NCI-H128 (cell line): ENCODE measurements around the gene ST6GALNAC6.
"Not testable (repeated sequence)": the region's sequence is repeated elsewhere in the genome, so short reads cannot be mapped to it uniquely, and the experiment has no call there.

Source experiments
- DNase-seq: peaks from one replicate; lab custom pipeline; 2025; ENCODE audit not compliant: unreplicated experiment; lab: John Stamatoyannopoulos, UW

Gene ST6GALNAC6

DNA sequence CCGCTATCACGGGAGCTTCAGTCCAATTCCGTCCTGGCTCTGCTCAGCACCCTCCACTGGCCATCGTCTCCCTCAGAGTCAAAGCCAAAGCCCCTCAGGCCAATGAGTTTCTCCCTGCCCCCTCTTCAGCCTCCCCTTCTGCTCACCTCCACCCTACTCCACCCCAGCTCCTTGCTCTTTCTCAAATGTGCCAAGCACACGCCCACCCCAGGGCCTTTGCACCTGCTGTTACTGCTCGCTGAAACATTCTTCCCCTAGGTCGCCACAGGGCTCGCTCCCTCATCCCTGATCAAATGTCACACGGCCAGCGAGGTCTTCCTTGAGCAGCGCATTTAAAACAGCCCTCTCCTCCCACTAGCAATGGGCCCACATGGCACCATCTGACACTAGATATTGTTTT lies 38.6 kb downstream of the ST6GALNAC6 start:
- no peak for DNase-seq

DNA sequence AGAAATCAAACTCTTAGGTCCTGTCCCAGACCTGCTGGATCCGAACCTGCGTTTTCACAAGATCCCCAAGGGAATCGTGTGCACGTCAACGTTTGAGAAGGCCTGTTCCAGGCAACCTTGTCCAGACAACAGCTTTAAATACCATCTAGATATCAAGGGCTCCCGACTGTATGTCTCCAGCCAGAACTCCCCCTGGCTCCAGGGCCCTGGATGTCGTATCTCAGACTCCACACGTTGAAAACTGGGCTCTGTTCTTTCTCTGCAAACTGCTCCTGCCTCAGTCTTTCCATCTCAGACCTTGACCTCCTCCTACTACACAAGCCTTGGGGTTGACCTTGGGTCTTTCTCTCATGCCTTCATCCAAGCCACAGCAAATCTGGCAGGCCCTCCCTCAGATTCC lies 39.1 kb downstream of the ST6GALNAC6 start:
- no peak for DNase-seq

DNA sequence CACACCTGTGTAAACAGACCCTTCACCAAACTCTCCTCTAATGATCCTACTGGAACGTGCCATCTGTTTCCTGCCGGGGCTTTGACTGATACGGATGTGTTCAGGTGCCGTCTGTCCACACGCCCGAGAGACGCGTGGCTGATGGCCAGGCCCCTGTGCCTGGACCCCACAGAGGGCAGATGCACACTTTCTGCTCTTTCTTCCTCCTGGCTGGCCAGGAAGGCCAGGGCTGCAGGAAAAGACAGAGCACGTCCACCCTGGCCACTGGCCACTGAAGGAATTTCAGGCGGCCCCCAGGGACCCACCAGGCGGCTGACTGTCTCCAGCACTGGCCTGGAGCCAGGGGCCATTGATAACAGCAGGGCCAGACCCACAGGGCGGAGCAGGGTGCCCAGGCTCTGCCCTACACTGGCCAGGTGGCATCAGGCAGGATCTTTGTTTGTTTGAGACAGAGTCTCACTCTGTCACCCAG lies 41.3 kb downstream of the ST6GALNAC6 start:
- DNase-seq = no peak

DNA sequence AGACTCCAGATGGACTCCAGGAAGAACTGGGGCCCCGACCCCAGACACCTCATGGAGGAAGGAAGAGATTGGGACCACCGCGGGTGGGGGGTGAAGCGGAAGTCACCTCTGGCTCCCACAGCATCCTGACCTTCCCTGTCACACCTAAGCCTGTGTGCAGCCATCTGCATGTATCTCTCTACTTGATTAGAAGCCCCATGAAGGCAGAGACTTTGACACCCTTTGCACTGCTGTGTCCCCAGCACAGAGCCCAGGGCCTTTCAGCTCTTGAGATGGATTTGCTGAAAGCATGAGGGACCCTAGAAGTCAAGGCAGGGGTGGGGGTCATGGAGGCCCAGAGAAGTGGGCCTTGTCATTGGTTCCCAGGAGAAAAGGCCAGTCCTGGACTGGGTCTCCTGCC lies 42.1 kb downstream of the ST6GALNAC6 start:
- no peak for DNase-seq

DNA sequence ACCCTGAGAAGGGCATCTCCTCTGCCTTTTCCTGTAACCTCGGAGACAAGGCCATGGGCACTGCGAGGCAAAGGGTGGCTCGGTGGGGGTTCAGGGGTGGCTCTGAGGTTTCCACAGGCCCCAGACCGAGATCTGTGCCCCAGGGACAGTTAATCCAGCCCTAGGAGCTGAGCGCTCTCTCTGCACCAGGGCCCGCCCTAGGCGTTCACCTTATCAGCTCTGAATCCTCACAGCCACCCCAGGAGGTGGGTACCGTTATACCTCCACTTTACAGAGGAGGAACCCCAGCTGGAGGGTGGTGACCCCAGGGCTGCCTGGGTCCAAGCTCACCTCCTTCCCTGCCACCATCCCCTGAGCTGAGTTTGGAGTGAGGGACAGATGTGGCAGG lies 42.7 kb downstream of the ST6GALNAC6 start:
- DNase-seq = no peak

DNA sequence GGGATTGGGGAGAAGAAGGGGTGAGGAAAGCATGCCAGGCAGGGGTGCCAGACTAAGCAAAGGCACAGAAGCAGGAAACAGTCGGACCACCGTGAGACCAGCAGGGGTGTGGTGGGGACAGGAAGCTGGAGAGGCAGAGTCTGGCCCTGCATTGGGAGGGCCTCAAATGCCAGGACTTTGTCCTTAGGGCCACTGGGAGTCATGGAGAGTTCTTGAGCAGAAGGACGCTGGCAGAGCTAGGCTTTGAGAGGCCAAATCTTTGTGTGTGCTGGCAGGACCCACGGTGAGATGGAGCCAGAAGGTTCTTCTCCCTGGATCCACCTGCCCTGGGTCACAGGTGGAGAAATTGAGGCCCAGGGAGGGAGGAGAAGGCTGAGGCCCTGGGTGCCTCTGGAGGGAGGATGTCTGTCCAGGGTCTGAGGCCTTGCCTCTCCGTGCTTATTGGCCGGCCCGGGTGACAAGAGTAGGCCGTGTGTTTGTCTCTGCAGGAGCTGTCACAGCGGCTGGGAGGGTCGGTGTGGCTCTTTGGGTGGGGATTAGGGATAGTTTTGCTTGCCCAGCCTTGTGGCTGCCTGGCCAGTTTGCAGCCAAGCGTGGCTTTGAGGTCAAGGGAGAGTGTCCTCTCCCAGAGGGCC lies 43.2 kb downstream of the ST6GALNAC6 start:
- no peak for DNase-seq

DNA sequence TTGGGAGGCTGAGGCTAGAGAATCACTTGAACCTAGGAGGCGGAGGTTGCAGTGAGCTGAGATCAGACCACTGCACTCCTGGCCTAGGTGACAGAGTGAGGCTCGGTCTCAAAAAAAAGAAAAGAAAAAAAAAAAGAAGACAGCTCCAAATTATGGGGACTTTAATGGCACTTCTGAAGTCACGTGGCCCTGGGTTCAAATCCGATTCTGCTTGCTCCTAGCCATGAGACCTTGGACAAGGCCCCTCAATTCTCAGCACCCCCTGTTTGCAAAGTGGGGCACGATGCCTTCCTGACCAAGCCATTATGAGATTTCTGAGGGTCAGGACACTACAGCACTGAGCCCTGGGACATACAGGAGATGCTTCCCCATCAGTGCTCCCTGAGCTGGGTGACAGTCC lies 43.9 kb downstream of the ST6GALNAC6 start:
- no peak for DNase-seq

DNA sequence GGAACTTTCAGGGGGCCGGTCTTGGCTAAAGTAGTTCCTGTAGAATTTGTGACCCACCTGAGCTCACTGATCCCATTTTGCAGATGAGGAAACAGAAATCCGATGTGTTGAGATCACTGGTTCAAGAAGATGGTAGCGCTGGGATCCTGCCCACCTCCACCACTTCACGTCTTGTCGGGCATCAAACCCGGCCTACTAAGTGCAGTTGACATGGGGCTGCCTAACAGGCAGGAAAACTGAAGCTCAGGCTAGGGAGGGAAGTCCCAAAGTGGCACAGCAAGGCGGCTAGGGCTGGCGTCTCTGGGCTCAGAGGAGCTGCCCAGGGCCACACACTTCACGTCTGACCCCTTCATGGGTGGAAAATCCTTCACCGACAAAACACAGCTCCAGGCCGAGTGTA lies 44.4 kb downstream of the ST6GALNAC6 start:
- no peak for DNase-seq

DNA sequence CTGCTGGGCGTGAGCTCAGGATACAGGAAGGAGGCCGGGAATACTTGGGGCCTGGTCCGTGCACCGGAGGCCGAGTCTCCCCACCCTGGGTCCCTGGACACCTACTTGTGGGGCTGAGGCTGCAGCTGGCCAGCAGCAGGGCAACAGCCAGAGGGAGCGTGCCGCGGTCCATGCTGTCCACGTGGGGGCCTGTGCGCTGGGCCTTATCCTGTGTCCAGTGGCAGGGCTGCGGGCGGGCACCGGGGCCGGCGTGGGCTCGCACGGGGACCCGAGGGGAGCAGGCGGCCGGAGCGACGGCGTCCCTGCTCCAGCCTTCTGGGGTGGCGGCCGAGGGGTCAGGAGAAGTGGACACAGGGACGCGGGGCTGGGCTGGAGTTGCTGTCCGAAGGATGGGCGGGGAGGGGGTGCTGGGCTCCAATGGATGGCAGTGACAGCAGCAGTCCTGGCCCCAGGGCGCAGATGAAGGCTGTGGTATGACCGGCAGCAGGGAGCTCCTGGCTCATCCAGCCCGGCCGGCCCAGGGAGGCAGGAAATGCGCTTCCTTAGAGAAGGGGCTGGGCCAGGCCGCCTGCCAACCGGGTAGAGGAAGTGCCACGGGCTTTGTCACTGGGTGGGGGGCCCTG lies 45.1 kb downstream of the ST6GALNAC6 start, which contains the start of gene ENG:
Gene ENG, minus strand, starts transcription at position 475 of the 623 bp plus-strand sequence. Its CDS starts 303 bp downstream, at position 172.
- DNase-seq = no peak

DNA sequence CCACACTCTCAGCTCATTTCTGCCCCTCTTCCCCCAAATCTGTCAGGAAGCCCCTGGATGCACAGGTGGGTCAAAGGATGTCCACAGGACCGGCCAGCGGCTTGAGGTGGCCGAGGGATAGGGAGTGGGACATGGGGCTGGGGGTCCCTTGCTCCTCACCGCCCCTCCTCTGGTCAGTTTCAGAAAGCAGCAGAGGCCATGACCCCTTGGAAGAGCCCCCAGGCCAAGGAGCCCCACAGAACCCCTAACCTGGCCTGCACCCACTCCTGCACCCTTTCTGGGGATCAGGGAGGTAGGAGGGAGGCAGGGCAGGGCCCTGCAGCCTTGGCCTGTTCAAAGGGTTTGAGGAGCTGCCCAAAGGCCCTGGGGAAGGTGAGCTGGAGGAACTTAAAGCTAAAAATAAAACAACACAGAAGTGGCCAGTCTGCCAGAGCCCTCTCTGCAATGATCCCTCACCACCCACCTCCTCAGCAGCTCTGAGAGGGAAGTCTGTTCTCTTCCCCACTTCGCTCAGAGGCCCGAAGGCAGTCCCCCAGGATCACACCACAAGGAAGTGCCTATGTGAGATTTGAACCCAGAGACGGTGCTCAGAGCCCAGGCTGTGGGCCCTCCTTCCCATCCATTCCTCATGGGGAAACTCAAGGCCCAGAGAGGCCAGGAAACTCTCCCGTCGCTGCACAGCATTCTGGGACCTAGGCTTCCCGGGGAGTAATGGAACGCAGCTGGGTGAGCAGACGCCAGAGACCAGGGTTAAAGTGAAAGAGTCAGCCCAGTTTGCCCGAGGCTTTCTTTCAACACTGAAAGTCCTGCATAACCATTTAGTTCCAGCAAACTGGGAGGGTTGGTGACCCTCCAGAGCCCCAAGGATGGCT lies 45.9 kb downstream of the ST6GALNAC6 start:
- DNase-seq = no peak

DNA sequence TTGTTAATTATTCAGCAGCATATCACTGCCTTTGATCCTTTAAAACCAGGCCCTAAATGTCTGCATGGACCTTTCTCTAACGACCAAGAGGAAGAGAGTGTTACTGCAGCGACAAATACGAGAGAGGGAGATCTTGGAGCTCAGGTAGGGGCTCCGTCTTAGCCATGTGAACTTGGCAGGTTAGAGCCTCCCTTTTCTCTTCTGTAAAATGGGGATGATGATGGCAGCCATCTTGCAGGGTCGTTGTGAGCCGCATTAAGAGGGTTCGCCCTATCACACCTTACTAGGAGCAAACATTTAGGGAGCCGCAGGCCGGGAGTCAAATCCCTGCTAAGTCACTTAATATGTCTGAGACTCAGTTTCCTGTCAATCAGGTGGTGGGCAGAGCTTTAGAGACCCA lies 46.6 kb downstream of the ST6GALNAC6 start:
- no peak for DNase-seq

DNA sequence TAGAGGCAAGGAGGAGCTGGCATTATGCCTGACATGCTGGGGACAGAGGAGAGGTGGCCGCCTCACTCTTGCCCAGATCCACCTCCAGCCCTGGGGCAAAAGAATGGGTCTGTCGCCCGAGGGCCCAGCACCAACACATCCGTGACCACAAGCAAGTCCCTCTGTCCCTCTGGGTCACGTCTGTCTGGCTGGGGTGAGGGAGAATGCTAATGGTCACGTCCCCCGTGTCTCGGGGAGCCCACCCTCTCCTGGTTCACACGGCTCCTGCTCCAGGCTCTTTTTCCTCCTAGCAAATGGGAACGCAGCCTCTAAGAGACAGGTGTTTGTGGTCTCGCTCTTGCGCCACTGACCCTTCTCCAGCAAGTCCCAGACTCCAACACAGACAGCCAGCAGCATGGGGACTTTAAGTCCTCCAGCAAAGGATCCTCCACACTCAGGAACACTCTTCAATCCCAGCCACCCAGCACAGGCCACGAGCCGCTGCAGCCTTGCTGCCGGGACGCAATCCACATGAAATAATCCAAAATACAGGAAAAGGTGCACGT lies 49.0 kb downstream of the ST6GALNAC6 start:
- DNase-seq = no peak

DNA sequence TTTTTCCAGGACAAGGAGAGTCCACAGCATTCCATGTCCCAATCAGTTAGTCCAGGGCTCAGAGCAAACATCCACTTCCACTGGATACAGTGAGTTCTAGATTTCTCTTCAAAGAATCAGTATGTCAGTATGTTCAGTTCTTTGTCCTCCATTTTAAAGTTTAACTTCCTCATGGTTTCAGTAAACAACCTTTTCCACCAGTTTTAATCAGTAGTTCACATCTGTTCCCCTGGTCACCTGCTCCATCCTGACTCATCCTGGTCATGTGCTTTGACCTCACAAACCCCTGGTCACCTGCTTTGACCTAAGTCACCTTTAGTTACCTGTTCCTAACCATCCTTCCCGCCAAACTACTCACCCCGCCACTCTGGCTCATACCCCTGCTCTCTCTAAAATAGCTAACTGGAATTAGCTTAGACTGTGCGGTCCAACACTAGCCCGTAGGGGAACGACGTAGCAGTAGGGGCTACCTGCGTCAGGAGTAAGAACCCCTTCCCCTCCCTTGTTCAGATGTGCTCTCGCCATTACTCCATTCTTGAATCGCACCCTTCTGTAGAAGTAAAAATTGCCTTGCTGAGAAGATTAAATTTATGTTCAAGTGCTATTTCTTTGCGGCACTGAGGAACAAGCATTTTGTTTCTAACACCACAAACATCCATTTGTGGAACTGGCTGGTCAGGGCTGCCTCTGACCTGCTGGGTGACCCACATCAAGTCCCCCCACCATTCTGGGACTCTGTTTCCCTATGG lies 50.5 kb downstream of the ST6GALNAC6 start:
- DNase-seq = no peak

DNA sequence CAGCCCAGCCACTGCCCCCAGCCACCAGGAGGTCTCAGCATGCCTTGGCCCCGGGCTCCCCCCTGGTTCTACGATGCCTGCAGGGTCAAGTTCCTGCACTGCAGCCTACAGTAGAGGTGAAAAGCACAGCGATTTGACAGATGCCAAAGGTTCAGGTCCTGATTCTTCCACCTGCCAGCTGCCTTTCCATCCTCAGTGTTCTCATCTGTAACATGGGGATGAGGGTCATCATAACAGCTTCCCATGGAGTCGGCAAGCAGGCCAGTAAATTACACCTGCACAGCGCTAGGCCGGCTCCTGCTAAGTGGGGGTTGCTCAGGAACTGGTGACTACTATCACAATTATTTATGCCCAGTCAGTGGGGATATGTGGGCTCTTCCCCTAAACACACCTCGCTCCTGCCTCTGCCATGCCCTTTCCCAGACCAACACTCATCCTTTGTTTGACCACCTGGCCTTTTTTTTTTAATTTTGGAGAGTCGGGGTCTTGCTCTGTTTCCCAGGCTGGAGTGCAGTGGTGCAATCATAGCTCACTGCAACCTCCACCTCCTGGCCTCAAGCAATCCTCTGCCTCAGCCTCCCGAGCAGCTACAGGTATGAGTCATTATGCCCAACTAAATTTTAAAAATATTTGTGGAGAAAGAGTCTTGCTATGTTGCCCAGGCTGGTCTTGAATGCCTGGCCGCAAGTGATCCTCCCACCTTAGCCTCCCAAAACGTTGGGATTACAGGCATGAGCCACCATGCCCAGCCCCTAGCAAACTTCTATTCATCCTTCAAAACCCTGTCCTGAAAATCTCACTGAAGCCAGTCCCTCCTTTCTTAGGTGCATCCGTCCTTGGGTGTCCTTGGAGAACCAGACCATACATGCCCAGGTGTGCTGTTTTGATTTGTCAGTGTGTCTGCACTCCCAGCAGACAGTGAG lies 51.3 kb downstream of the ST6GALNAC6 start:
- no peak for DNase-seq

DNA sequence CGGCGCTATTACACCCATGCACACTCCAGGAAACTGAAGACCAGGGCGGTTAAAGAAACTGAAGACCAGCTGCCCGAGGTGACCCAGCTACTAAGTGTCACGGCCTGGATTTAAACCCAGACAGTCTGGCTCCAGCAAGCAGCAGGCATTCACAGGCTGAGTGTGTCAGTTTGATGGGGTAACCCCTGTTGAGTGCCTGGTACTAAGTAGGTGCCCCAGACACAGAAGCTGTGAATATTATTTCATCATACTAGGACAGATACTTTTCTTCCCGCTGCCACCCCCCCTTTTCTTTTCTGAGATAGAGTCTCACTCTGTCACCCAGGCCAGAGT lies 52.3 kb downstream of the ST6GALNAC6 start:
- no peak for DNase-seq

DNA sequence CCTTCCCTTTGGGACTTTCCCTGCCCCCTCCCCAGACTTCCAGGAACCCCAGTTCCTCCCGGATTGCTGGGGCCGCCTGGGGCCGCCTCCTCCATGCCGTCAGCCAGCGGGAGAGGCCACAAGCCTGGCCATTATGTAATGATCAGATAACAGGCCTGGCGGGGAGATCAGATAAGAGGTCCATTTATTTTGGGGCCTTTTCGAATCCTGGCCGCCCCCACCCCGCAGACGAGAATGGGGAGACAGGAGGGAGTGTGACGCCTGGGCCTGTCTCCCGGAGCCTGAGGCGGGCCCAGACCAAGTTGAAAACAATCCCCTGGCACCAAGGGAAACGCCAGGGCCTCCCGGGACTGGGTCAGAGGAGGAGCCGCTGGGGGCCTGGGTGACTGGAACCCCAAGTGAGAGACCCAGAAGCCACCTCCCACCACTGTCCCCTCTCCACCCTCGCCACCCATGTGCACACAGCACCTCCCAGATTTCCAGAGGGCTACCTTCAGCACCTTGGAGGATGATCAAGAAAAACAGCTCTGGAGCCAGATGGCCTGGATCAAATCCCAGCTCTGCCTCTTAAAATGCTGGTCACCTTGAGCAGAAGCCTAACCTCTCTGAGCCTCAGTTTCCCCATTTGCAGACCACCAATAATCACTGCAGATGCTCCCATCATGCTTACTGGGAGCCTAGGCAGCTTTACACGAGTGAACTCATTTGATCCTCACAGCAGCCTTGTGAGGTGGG lies 52.8 kb downstream of the ST6GALNAC6 start:
- no peak for DNase-seq

DNA sequence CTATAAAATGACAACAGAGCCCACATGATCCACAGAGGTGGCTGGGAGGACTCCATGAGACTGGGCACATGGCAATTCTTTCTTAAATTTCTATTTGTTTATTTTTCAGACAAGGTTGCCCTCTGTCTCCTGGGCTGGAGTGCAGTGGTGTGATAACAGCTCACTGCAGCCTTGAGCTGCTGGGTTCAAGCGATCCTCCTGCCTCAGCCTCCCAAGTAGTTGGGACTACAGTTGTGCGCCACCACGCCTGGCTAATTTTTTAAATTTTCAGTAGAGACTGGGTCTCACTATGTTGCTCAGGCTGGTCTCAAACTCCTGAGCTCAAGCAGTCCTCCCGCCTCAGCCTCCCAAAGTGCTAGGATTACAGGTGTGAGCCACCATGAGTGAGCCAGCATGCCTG lies 53.8 kb downstream of the ST6GALNAC6 start:
- not testable (repeated sequence) for DNase-seq

DNA sequence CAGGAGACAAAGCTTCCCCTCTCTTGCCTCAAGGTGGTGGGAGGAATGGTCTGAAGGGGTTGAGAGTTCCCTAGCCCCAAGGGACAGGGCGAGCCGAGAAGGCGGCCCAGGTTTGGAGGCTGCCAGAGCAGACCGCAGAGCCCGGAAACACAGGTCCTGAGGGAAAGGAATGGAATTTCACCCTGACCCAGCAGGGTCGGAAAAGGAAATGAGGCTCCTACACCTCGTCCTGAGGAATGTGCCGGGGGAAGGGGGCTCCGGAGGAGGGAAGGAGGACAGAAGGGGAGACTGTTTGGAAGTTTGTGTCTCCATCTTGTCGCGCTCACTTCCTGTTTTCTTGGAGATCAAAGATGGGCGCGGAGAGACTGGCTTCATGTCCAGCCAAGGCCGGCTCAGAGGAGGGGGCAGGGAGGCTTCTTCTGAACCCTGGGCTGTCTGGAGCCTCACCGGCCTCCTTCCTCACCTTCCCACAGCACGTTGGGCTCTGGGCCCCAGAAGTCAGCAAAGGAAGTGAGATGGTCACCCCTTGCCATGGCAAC lies 54.5 kb downstream of the ST6GALNAC6 start:
- no peak for DNase-seq
